B cell (primary cell): ENCODE data around the gene UTP3. TPM values are rescaled to one million over a fixed set of nuclear protein-coding genes. Genes with fewer than 3 reads are reported as not detected.

ENCODE experiments used
- ATAC-seq: fragments of 200-7000 bp; cut with Tn5 transposase; one replicate; pipeline ENCODE4 v1.10.0; 2021; ENCODE audit warnings: low read depth, mild to moderate bottlenecking, moderate number of reproducible peaks, moderate library complexity
- CTCF ChIA-PET: fragments of 350-600 bp; sonication (Branson Sonifier 250); formaldehyde crosslinking; loops from one replicate; lab custom pipeline; 2021; ENCODE audit warnings: antibody characterized with exemption, inconsistent platforms; lab: Charles Lee
- POLR2A ChIA-PET: fragments of 350-600 bp; sonication (Branson Sonifier 250); formaldehyde crosslinking; loops from one replicate; lab custom pipeline; 2021; ENCODE audit warnings: antibody characterized with exemption; lab: Charles Lee
- DNase-seq: peaks from one replicate; pipeline ENCODE4 v3.0.0; 2013
- H2AFZ ChIP-seq: 2 replicates; pipeline ENCODE4 v1.6.1; 2012; ENCODE audit warnings: mild to moderate bottlenecking, low read depth, low read length; ENCODE audit not compliant: insufficient read depth, poor library complexity, severe bottlenecking
- H3K27ac ChIP-seq, 2 donors: 1 replicate in 1 of 2; 2 replicates in 1 of 2; pipeline ENCODE4 v1.5.1; 2012 to 2013; ENCODE audit warnings: low read length in 2 of 2, mild to moderate bottlenecking in 2 of 2, moderate library complexity in 1 of 2
- H3K27me3 ChIP-seq, 4 experiments: fragments of 200-600 bp in 1 of 4; sonication (generic) in 1 of 4; replicated peaks in 1 of 4; 1 replicate in 2 of 4; 2 replicates in 2 of 4; pipeline versions ENCODE4 v1.6.1 to v1.7.0; 2013 to 2016; ENCODE audit warnings: low read length in 3 of 4, mild to moderate bottlenecking in 2 of 4, mixed read lengths in 1 of 4, moderate library complexity in 1 of 4; ENCODE audit not compliant: insufficient read depth in 4 of 4, control insufficient read depth in 3 of 4; ENCODE audit errors: control extremely low read depth in 1 of 4
- H3K36me3 ChIP-seq, 2 experiments: replicated peaks in 1 of 2; 1 replicate in 1 of 2; 2 replicates in 1 of 2; pipeline versions ENCODE4 v1.6.1 to v1.7.1; 2013; ENCODE audit warnings: low read length in 1 of 2; ENCODE audit not compliant: insufficient read depth in 2 of 2, control insufficient read depth in 1 of 2; ENCODE audit errors: control extremely low read depth in 1 of 2, extremely low read depth in 1 of 2
- H3K4me1 ChIP-seq, 2 donors: fragments of 200-600 bp in 1 of 2; sonication (generic) in 1 of 2; 1 replicate in 1 of 2; 2 replicates in 1 of 2; pipeline versions ENCODE4 v1.5.1 to v1.6.1; 2013 to 2017; ENCODE audit warnings: low read length in 2 of 2; ENCODE audit not compliant: control insufficient read depth in 2 of 2, insufficient read depth in 2 of 2
- H3K4me2 ChIP-seq: replicated peaks from 2 replicates; pipeline ENCODE3; 2012; ENCODE audit warnings: mild to moderate bottlenecking, low read depth, low read length; ENCODE audit not compliant: poor library complexity, severe bottlenecking
- H3K4me3 ChIP-seq, 5 experiments: fragments of 200-600 bp in 1 of 5; sonication (generic) in 1 of 5; 1 replicate in 3 of 5; 2 replicates in 2 of 5; pipeline versions ENCODE4 v1.5.1 to v1.7.0; 2011 to 2016; ENCODE audit warnings: low read length in 4 of 5, mild to moderate bottlenecking in 4 of 5, low read depth in 2 of 5, control low read depth in 1 of 5, moderate library complexity in 1 of 5; ENCODE audit not compliant: insufficient read depth in 1 of 5; ENCODE audit errors: control extremely low read depth in 1 of 5, extremely low read depth in 1 of 5
- H3K79me2 ChIP-seq: fragments of 200-600 bp; sonication (generic); one replicate; pipeline ENCODE4 v1.6.0; 2016; ENCODE audit warnings: low read length; ENCODE audit not compliant: control insufficient read depth, insufficient read depth
- H3K9ac ChIP-seq: fragments of 200-600 bp; sonication (generic); 2 replicates; pipeline ENCODE4 v1.6.1; 2017; ENCODE audit warnings: mild to moderate bottlenecking, low read length, moderate library complexity
- H3K9me3 ChIP-seq, 3 donors: one replicate each; pipeline versions ENCODE4 v1.6.1 to v1.7.1; 2013; ENCODE audit warnings: low read length in 2 of 3; ENCODE audit not compliant: control insufficient read depth in 2 of 3, insufficient read depth in 1 of 3; ENCODE audit errors: control extremely low read depth in 1 of 3
- H4K20me1 ChIP-seq: 2 replicates; pipeline ENCODE4 v1.6.0; 2012; ENCODE audit warnings: mild to moderate bottlenecking, low read length; ENCODE audit not compliant: insufficient read depth, control insufficient read depth, poor library complexity, severe bottlenecking
- H3K27ac Mint-ChIP-seq: one replicate; pipeline ENCODE4 v1.8.0; 2021; ENCODE audit warnings: mixed read lengths
- H3K27me3 Mint-ChIP-seq: one replicate; pipeline ENCODE4 v1.8.0; 2021; ENCODE audit warnings: mixed read lengths
- H3K4me1 Mint-ChIP-seq: one replicate; pipeline ENCODE4 v1.8.0; 2021; ENCODE audit warnings: mixed read lengths
- H3K4me3 Mint-ChIP-seq: one replicate; pipeline ENCODE4 v1.8.0; 2021; ENCODE audit warnings: mixed read lengths
- H3K9me3 Mint-ChIP-seq: one replicate; pipeline ENCODE4 v1.8.0; 2022; ENCODE audit warnings: mixed read lengths; ENCODE audit not compliant: insufficient read depth
- EZH2 ChIP-seq: IDR thresholded peaks from 2 replicates; pipeline ENCODE4 v1.6.1; 2012; ENCODE audit warnings: borderline replicate concordance, low read depth, mild to moderate bottlenecking, moderate library complexity, low read length; ENCODE audit not compliant: insufficient read depth, poor library complexity, severe bottlenecking
- WGBS: methylation state at CpG from one replicate; pipeline ENCODE4 v1.1.5; 2013; ENCODE audit warnings: missing lambda C conversion rate; ENCODE audit not compliant: insufficient coverage; 5-methylcytosine and 5-hydroxymethylcytosine counted together
- intact Hi-C: fragments of 100-400 bp; cut with micrococcal nuclease; formaldehyde crosslinking; loops from one replicate; pipeline ENCODE4 v1.10.0; 2022
- polyA plus RNA-seq: library from polyadenylated mRNA; depleted of rRNA; stranded (reverse); fragments of >200 nt; gene quantifications from 2 replicates; pipeline ENCODE4 v1.2.3, GENCODE V29; 2012
- total RNA-seq, 2 donors: library from RNA; stranded (reverse); fragments of 120-200 nt in 1 of 2; gene quantifications; 1 replicate in 1 of 2; 2 replicates in 1 of 2; pipeline versions ENCODE4 v1.2.3 to v1.2.4, GENCODE V29; 2013 to 2022
- TF ChIP-seq, protein P1 (sequence below): fragments of 200-600 bp; IDR thresholded peaks from one replicate; pipeline ENCODE4 v1.8.0; 2022; ENCODE audit warnings: antibody characterized with exemption, mild to moderate bottlenecking

The UTP3 gene
- total and polyA plus RNA-seq, 2 donors (not counting 1 experiment from before 2014, with no cell fraction given) = 6.2 to 42.2 TPM

DNA sequence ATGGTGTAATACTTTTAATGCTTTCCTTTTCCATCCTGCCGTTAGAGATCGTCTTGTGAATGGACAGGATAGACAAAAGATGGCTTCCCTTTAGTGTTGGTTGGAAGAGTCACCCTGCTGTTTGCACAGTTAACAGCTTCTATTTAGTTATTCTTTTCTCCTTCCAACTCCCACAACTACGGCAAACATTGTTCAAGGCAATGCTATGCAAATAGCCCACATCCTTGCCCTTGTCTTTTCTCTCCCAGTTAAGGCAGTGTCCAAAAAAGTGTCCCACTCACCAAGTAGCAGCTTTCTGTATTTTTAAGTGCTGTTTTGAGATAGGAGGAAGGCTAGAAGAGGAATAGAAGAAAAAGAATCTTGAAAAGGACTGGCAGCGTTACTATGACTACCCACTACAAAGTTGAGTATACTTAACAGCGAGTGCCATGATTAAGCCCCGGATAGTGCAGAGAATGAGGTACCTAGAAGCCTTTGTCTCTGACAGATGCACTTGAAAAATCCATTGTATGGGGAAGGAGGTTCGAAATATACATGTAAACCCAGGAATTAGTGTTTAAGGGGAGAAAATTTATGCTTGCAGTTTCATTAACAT lies 21.4 kb downstream of the UTP3 start:
- Histone ChIP-seq H3K4me3 (no peak overlapping the region), H3K4me2 (no peak overlapping the region), H3K79me2 (peaks cover 62% of the 10 kb centered on the region), H3K27ac (no peak overlapping the region), H3K4me1 (peaks cover 45 to 47% of the 10 kb centered on the region in 2 donors), H3K36me3 (no peaks in the 10 kb centered on the region), H3K9ac (no peak overlapping the region), H2AFZ (no peak overlapping the region), H3K9me3 (no peaks in the 10 kb centered on the region), H4K20me1 (no peaks in the 10 kb centered on the region), H3K27me3 (no peaks in the 10 kb centered on the region)
- TF ChIP-seq EZH2 = no peak
- TF ChIP-seq, protein P1, sequence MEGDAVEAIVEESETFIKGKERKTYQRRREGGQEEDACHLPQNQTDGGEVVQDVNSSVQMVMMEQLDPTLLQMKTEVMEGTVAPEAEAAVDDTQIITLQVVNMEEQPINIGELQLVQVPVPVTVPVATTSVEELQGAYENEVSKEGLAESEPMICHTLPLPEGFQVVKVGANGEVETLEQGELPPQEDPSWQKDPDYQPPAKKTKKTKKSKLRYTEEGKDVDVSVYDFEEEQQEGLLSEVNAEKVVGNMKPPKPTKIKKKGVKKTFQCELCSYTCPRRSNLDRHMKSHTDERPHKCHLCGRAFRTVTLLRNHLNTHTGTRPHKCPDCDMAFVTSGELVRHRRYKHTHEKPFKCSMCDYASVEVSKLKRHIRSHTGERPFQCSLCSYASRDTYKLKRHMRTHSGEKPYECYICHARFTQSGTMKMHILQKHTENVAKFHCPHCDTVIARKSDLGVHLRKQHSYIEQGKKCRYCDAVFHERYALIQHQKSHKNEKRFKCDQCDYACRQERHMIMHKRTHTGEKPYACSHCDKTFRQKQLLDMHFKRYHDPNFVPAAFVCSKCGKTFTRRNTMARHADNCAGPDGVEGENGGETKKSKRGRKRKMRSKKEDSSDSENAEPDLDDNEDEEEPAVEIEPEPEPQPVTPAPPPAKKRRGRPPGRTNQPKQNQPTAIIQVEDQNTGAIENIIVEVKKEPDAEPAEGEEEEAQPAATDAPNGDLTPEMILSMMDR = no peak
- Mint-ChIP-seq H3K4me3 (no peak overlapping the region), H3K27me3 (no peaks in the 10 kb centered on the region), H3K4me1 (peaks cover 47% of the 10 kb centered on the region), H3K27ac (no peak overlapping the region), H3K9me3 (no peaks in the 10 kb centered on the region)
- no peak for DNase-seq
- ChIA-PET POLR2A (no interaction called here), CTCF (interaction anchor here (0.6 to 1.2 kb wide), 2 partner anchors 49 to 286 kb away, joined by 3 read pairs; no protein-coding TSS in a partner anchor)
- ATAC-seq = no peak
- WGBS = no CpG with 5 or more reads among the region's 7 CpGs
- intact Hi-C loops = loop anchor here (5.0 kb wide), 1 partner anchor 43 kb away; no protein-coding TSS in a partner anchor

- Mint-ChIP-seq H3K4me3 (no peak overlapping the region), H3K27me3 (no peaks in the 10 kb centered on the region), H3K4me1 (peaks cover 49% of the 10 kb centered on the region), H3K27ac (peak overlapping the region; percentile 72), H3K9me3 (no peaks in the 10 kb centered on the region)
- peaks cover 48 to 54% of the 10 kb centered on the region in 2 donors for H3K4me1 ChIP-seq
- no peaks in the 10 kb centered on the region for H3K27me3 ChIP-seq
- peaks cover 81% of the 10 kb centered on the region for H3K79me2 ChIP-seq
- ATAC-seq (no peak), DNase-seq (no peak)
- no peaks in the 10 kb centered on the region for H3K36me3 ChIP-seq
- no peaks in the 10 kb centered on the region for H3K9me3 ChIP-seq
- CTCF ChIA-PET = interaction anchor here (1.6 kb wide), 1 partner anchor 24 kb away, joined by 5 read pairs; no protein-coding TSS in a partner anchor
- TF ChIP-seq EZH2 = no peak
- TF ChIP-seq, protein P1 = no peak
- H3K4me3 ChIP-seq = no peak overlapping the region
- H2AFZ ChIP-seq = no peak overlapping the region
- no peaks in the 10 kb centered on the region for H4K20me1 ChIP-seq
- peak overlapping the region; percentile 6 for H3K4me2 ChIP-seq
- intact Hi-C loops = no loop called here
- POLR2A ChIA-PET = no interaction called here
- no peak overlapping the region for H3K27ac ChIP-seq
- H3K9ac ChIP-seq = no peak overlapping the region
- WGBS = 33% methylated on average over 2 of the region's 3 CpGs
Measured at GRCh38 chr4:70711599-70711998, 23.3 kb downstream of the UTP3 start.
